SK-N-SH (cell line): ENCODE data around the gene DCBLD1. TPM values are rescaled to one million over a fixed set of nuclear protein-coding genes. Genes with fewer than 3 reads are reported as not detected.

Experiments used
- CTCF ChIA-PET: fragments of 300-600, 350-600 bp; formaldehyde crosslinking; extraction: SDS; loops from one replicate; lab custom pipeline; 2021; lab: Yijun Ruan, JAX
- POLR2A ChIA-PET: fragments of 350-600 bp; sonication (Branson Sonifier 250); formaldehyde crosslinking; extraction: SDS; loops from one replicate; lab custom pipeline; 2020; ENCODE audit warnings: antibody characterized with exemption, inconsistent platforms; lab: Yijun Ruan, JAX
- DNase-seq: peaks from one replicate; pipeline ENCODE4 v3.0.0; 2012
- H2AFZ ChIP-seq: fragments of 200-600 bp; sonication (generic); 2 replicates; pipeline ENCODE4 v1.8.1; 2016; ENCODE audit warnings: antibody characterized with exemption, mild to moderate bottlenecking, low read depth
- H3F3A ChIP-seq: fragments of 200-600 bp; sonication (generic); replicated peaks from 2 replicates; pipeline ENCODE3; 2016; ENCODE audit warnings: antibody characterized with exemption, mild to moderate bottlenecking; ENCODE audit not compliant: insufficient read depth
- H3K27ac ChIP-seq, 2 experiments: fragments of 200-500 bp in 1 of 2; fragments of 200-600 bp in 1 of 2; sonication (Bioruptor generic) in 1 of 2; sonication (generic), shearing (Covaris generic) in 1 of 2; 2 replicates each; pipeline versions ENCODE4 v1.5.1 to v1.6.1; 2014 to 2016; ENCODE audit warnings: low read depth in 2 of 2, inconsistent platforms in 1 of 2, low read length in 1 of 2, mild to moderate bottlenecking in 1 of 2, mixed read lengths in 1 of 2
- H3K27me3 ChIP-seq: fragments of 200-600 bp; sonication (generic), shearing (Covaris generic); 2 replicates; pipeline ENCODE4 v1.6.1; 2016; ENCODE audit warnings: mixed run types; ENCODE audit not compliant: insufficient read depth
- H3K36me3 ChIP-seq, 2 experiments: fragments of 200-500 bp in 1 of 2; fragments of 200-600 bp in 1 of 2; sonication (Bioruptor generic) in 1 of 2; sonication (generic) in 1 of 2; replicated peaks in 1 of 2; 2 replicates each; pipeline versions ENCODE3 to v1.5.1; 2014 to 2016; ENCODE audit warnings: low read length in 1 of 2, mild to moderate bottlenecking in 1 of 2; ENCODE audit not compliant: insufficient read depth in 2 of 2, control insufficient read depth in 1 of 2
- H3K4me1 ChIP-seq, 2 experiments: fragments of 200-500 bp in 1 of 2; fragments of 200-600 bp in 1 of 2; sonication (Bioruptor generic) in 1 of 2; sonication (generic), shearing (Covaris generic) in 1 of 2; 2 replicates each; pipeline versions ENCODE4 v1.5.1 to v1.6.1; 2014 to 2016; ENCODE audit warnings: low read depth in 1 of 2, low read length in 1 of 2, mixed run types in 1 of 2; ENCODE audit not compliant: insufficient read depth in 2 of 2, control insufficient read depth in 1 of 2
- H3K4me2 ChIP-seq: fragments of 200-600 bp; sonication (generic), shearing (Covaris generic); 2 replicates; pipeline ENCODE4 v1.6.1; 2017; ENCODE audit warnings: mixed run types
- H3K4me3 ChIP-seq, 2 experiments: fragments of 200-500 bp in 1 of 2; fragments of 200-600 bp in 1 of 2; sonication (Bioruptor generic) in 1 of 2; sonication (generic), shearing (Covaris generic) in 1 of 2; 2 replicates each; pipeline versions ENCODE4 v1.5.1 to v1.8.1; 2014 to 2016; ENCODE audit warnings: low read depth in 2 of 2, inconsistent platforms in 1 of 2, low read length in 1 of 2, mild to moderate bottlenecking in 1 of 2, mixed read lengths in 1 of 2, moderate library complexity in 1 of 2
- H3K79me2 ChIP-seq: fragments of 200-600 bp; sonication (generic); 2 replicates; pipeline ENCODE4 v1.8.1; 2017; ENCODE audit warnings: mild to moderate bottlenecking; ENCODE audit not compliant: insufficient read depth
- H3K9ac ChIP-seq: fragments of 200-600 bp; sonication (generic); 2 replicates; pipeline ENCODE4 v1.6.1; 2017; ENCODE audit warnings: mixed run types
- H3K9me2 ChIP-seq: fragments of 200-600 bp; sonication (generic); 2 replicates; pipeline ENCODE4 v1.6.1; 2017; ENCODE audit warnings: mixed run types
- H3K9me3 ChIP-seq: fragments of 200-600 bp; sonication (generic); 2 replicates; pipeline ENCODE4 v1.6.1; 2017; ENCODE audit warnings: mixed run types, mild to moderate bottlenecking, moderate library complexity
- H4K20me1 ChIP-seq: fragments of 200-600 bp; sonication (generic); 2 replicates; pipeline ENCODE4 v1.6.1; 2017; ENCODE audit warnings: mild to moderate bottlenecking, mixed run types; ENCODE audit not compliant: insufficient read depth
- ELF1 ChIP-seq: IDR thresholded peaks from 2 replicates; pipeline ENCODE4 v1.4.0; 2012
- EP300 ChIP-seq, 2 experiments: IDR thresholded peaks; 2 replicates each; pipeline versions ENCODE4 v1.4.0 to v1.6.1; 2012; ENCODE audit warnings: borderline replicate concordance in 1 of 2, low read depth in 1 of 2, low read length in 1 of 2
- EZH2phosphoT487 ChIP-seq: fragments of 200-600 bp; sonication (generic); IDR thresholded peaks from 2 replicates; pipeline ENCODE4 v1.6.1; 2017; ENCODE audit warnings: low read depth, mixed run types, mild to moderate bottlenecking, antibody characterized with exemption, moderate library complexity, borderline replicate concordance
- FOSL2 ChIP-seq: IDR thresholded peaks from 2 replicates; pipeline ENCODE4 v1.4.0; 2012; ENCODE audit warnings: low read depth, mild to moderate bottlenecking, moderate library complexity, borderline replicate concordance
- GABPA ChIP-seq: IDR thresholded peaks from 2 replicates; pipeline ENCODE4 v1.4.0; 2012; ENCODE audit warnings: low read depth, mild to moderate bottlenecking
- GATA2 ChIP-seq: sonication (generic); formaldehyde crosslinking; IDR thresholded peaks from 2 replicates; pipeline ENCODE4 v1.5.0; 2020; ENCODE audit warnings: mild to moderate bottlenecking, missing genetic modification reagents
- MXI1 ChIP-seq: IDR thresholded peaks from 2 replicates; pipeline ENCODE4 v1.6.1; 2012; ENCODE audit warnings: mild to moderate bottlenecking, low read depth, low read length, improper control_type of control experiment
- POLR2AphosphoS5 ChIP-seq: IDR thresholded peaks from 2 replicates; pipeline ENCODE4 v1.6.1; 2012; ENCODE audit warnings: low read depth, low read length
- RAD21 ChIP-seq: IDR thresholded peaks from 2 replicates; pipeline ENCODE4 v1.6.1; 2012; ENCODE audit warnings: mild to moderate bottlenecking, low read length
- RCOR1 ChIP-seq: fragments of 150-350 bp; IDR thresholded peaks from 2 replicates; pipeline ENCODE4 v1.6.1; 2017; ENCODE audit warnings: antibody characterized with exemption, low read length
- SIN3A ChIP-seq: IDR thresholded peaks from 2 replicates; pipeline ENCODE4 v1.6.1; 2012; ENCODE audit warnings: low read depth, mild to moderate bottlenecking, low read length, moderate library complexity, borderline replicate concordance
- SMC3 ChIP-seq: IDR thresholded peaks from 2 replicates; pipeline ENCODE4 v1.6.1; 2012; ENCODE audit warnings: low read depth, low read length, improper control_type of control experiment
- TCF12 ChIP-seq: IDR thresholded peaks from 2 replicates; pipeline ENCODE4 v1.4.0; 2012
- TEAD4 ChIP-seq: IDR thresholded peaks from 2 replicates; pipeline ENCODE4 v1.4.0; 2012; ENCODE audit warnings: mild to moderate bottlenecking, borderline replicate concordance; ENCODE audit not compliant: insufficient read depth
- YY1 ChIP-seq: IDR thresholded peaks from 2 replicates; pipeline ENCODE4 v1.4.0; 2012; ENCODE audit warnings: low read depth, mild to moderate bottlenecking
- WGBS: methylation state at CpG from one replicate; pipeline ENCODE4 v1.1.6; 2017; ENCODE audit warnings: low lambda C conversion rate; 5-methylcytosine and 5-hydroxymethylcytosine counted together
- polyA plus RNA-seq, 3 experiments: library from polyadenylated mRNA; depleted of rRNA; stranded (reverse); fragments of >200 nt; gene quantifications; 2 replicates each; pipeline ENCODE4 v1.2.3, GENCODE V29; 2012
- TF ChIP-seq, protein P1 (sequence below): IDR thresholded peaks from 2 replicates; pipeline ENCODE4 v1.6.1; 2012; ENCODE audit warnings: mild to moderate bottlenecking, low read depth, low read length, moderate library complexity
- TF ChIP-seq, protein P2 (sequence below): IDR thresholded peaks from 2 replicates; pipeline ENCODE4 v1.4.0; 2012; ENCODE audit warnings: low read depth
- TF ChIP-seq, protein P3 (sequence below): IDR thresholded peaks from 2 replicates; pipeline ENCODE4; 2012
- TF ChIP-seq, protein P4 (sequence below): fragments of 200-600 bp; sonication (generic); IDR thresholded peaks from 2 replicates; pipeline ENCODE4 v1.6.1; 2017; ENCODE audit warnings: antibody characterized with exemption, mild to moderate bottlenecking, moderate library complexity

Gene DCBLD1
- polyA plus RNA-seq, 1 of the 3 experiments (the other 2 are of a cell fraction): 82.2 TPM

DNA sequence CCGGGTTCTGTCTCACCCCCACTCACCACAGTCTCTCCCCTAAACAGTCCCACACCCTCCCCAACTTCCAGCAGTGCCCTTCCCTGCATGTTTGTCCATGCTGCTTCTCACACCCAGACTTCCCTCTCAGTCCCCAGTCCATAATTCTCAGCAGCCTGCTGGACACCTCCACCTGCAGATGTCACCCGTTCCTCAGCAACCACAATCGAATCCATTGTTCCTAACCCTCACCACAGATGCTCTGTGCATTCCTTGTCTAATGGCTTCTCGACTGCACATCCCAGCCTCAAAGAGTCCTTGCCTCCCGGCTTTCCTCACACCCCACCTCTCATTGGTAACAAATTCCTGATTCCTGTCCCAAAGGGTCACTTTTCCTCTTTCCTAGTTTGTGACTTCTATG, 64.2 kb downstream of the DCBLD1 start:
- peaks cover 33% of the 10 kb centered on the region for H3K79me2 ChIP-seq
- 53% methylated on average over 5 of the region's 5 CpGs for WGBS
- H3F3A ChIP-seq: peaks cover 72% of the 10 kb centered on the region
- H3K9me2 ChIP-seq: no peaks in the 10 kb centered on the region
- no peak overlapping the region for H3K4me2 ChIP-seq
- no peaks in the 10 kb centered on the region for H4K20me1 ChIP-seq
- peak overlapping the region in 1 of 2 experiments; percentile 77; a peak in 1 of 4 replicates for H3K27ac ChIP-seq
- no peak overlapping the region for H3K4me3 ChIP-seq
- H3K4me1 ChIP-seq: peaks cover 11 to 38% of the 10 kb centered on the region in 2 experiments
- no peaks in the 10 kb centered on the region for H3K9me3 ChIP-seq
- H3K36me3 ChIP-seq: peaks cover 38 to 63% of the 10 kb centered on the region in 2 experiments
- TF ChIP-seq GABPA (no peak), SMC3 (no peak), POLR2AphosphoS5 (no peak), RAD21 (peak; percentile 23; the same call in 1 of the 2 replicates), FOSL2 (no peak), ELF1 (no peak)
- TF ChIP-seq, protein P1, sequence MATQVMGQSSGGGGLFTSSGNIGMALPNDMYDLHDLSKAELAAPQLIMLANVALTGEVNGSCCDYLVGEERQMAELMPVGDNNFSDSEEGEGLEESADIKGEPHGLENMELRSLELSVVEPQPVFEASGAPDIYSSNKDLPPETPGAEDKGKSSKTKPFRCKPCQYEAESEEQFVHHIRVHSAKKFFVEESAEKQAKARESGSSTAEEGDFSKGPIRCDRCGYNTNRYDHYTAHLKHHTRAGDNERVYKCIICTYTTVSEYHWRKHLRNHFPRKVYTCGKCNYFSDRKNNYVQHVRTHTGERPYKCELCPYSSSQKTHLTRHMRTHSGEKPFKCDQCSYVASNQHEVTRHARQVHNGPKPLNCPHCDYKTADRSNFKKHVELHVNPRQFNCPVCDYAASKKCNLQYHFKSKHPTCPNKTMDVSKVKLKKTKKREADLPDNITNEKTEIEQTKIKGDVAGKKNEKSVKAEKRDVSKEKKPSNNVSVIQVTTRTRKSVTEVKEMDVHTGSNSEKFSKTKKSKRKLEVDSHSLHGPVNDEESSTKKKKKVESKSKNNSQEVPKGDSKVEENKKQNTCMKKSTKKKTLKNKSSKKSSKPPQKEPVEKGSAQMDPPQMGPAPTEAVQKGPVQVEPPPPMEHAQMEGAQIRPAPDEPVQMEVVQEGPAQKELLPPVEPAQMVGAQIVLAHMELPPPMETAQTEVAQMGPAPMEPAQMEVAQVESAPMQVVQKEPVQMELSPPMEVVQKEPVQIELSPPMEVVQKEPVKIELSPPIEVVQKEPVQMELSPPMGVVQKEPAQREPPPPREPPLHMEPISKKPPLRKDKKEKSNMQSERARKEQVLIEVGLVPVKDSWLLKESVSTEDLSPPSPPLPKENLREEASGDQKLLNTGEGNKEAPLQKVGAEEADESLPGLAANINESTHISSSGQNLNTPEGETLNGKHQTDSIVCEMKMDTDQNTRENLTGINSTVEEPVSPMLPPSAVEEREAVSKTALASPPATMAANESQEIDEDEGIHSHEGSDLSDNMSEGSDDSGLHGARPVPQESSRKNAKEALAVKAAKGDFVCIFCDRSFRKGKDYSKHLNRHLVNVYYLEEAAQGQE: no peak
- TF ChIP-seq, all 33 proteins: peak for 1
- CTCF ChIA-PET: interaction anchor here (0.9 to 3.1 kb wide), 7 partner anchors 11 to 156 kb away, joined by 3 to 14 read pairs (median 4); no protein-coding TSS in a partner anchor
- Histone ChIP-seq H2AFZ (no peak overlapping the region), H3K9ac (no peak overlapping the region), H3K27me3 (no peaks in the 10 kb centered on the region)
- DNase-seq: no peak
- POLR2A ChIA-PET: no interaction called here

DNA sequence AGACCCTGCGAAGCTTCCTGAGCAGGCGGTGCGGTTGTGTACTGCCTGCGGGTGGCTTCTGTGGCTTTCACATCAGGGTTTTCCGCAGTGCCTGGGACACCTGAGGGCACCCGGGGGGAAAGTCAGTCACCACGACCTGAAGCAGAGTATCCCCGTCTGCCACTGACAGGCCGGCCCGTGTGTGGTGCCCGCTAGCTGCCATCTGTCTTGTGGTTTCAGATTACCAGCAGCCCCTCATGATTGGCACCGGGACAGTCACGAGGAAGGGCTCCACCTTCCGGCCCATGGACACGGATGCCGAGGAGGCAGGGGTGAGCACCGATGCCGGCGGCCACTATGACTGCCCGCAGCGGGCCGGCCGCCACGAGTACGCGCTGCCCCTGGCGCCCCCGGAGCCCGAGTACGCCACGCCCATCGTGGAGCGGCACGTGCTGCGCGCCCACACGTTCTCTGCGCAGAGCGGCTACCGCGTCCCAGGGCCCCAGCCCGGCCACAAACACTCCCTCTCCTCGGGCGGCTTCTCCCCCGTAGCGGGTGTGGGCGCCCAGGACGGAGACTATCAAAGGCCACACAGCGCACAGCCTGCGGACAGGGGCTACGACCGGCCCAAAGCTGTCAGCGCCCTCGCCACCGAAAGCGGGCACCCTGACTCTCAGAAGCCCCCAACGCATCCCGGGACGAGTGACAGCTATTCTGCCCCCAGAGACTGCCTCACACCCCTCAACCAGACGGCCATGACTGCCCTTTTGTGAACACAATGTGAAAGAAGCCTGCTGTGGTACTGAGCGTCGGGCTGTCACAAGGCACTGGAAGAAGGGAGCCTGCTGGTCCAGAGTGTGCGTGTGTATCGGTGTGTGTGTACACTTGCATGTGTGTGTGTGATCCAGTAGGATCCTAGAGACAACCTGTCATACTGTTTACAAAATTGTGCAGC, 65.5 kb downstream of the DCBLD1 start:
- WGBS: 35% methylated on average over 19 of the region's 64 CpGs
- peak; percentile 80 for DNase-seq
- Histone ChIP-seq H3K9me3 (no peaks in the 10 kb centered on the region), H3K27me3 (no peaks in the 10 kb centered on the region), H3K4me3 (peak overlapping the region; percentile 2 to 40; a peak in 3 of 4 replicates), H3K79me2 (peaks cover 33% of the 10 kb centered on the region), H3K9ac (peak overlapping the region; percentile 17; the same call in 1 of the 2 replicates), H3K27ac (peak overlapping the region; percentile 62 to 77), H3K4me1 (peaks cover 11 to 38% of the 10 kb centered on the region in 2 experiments), H3K4me2 (peak overlapping the region; percentile 62), H2AFZ (no peak overlapping the region), H4K20me1 (no peaks in the 10 kb centered on the region), H3F3A (peaks cover 70% of the 10 kb centered on the region), H3K36me3 (peaks cover 31 to 51% of the 10 kb centered on the region in 2 experiments), H3K9me2 (no peaks in the 10 kb centered on the region)
- ChIA-PET CTCF (interaction anchor here (0.6 to 3.1 kb wide), 12 partner anchors 8 to 155 kb away, joined by 3 to 14 read pairs (median 4); no protein-coding TSS in a partner anchor), POLR2A (no interaction called here)
- no peak for TF ChIP-seq RCOR1
- peak; percentile 30; the same call in 1 of the 2 replicates for TF ChIP-seq TCF12
- TF ChIP-seq GATA2: no peak
- 0 out of 2 replicates have a peak, but pooled peaks have one; percentile 40 for TF ChIP-seq MXI1
- TF ChIP-seq YY1: 0 out of 2 replicates have a peak, but pooled peaks have one; percentile 26
- TF ChIP-seq SIN3A: peak; percentile 33; the same call in 1 of the 2 replicates
- no peak for TF ChIP-seq EZH2phosphoT487
- TF ChIP-seq, protein P2, sequence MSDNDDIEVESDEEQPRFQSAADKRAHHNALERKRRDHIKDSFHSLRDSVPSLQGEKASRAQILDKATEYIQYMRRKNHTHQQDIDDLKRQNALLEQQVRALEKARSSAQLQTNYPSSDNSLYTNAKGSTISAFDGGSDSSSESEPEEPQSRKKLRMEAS: peak; percentile 62
- TF ChIP-seq EP300 (IDR thresholded peaks at IDR 0.05; ENCODE audit: borderline replicate concordance in 1 of 2, low read depth in 1 of 2, low read length in 1 of 2): no peak
- TF ChIP-seq TEAD4: 0 out of 2 replicates have a peak, but pooled peaks have one; percentile 14
- TF ChIP-seq, protein P3, sequence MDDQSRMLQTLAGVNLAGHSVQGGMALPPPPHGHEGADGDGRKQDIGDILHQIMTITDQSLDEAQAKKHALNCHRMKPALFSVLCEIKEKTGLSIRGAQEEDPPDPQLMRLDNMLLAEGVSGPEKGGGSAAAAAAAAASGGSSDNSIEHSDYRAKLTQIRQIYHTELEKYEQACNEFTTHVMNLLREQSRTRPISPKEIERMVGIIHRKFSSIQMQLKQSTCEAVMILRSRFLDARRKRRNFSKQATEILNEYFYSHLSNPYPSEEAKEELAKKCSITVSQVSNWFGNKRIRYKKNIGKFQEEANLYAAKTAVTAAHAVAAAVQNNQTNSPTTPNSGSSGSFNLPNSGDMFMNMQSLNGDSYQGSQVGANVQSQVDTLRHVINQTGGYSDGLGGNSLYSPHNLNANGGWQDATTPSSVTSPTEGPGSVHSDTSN: peak; percentile 74
- TF ChIP-seq, protein P4, sequence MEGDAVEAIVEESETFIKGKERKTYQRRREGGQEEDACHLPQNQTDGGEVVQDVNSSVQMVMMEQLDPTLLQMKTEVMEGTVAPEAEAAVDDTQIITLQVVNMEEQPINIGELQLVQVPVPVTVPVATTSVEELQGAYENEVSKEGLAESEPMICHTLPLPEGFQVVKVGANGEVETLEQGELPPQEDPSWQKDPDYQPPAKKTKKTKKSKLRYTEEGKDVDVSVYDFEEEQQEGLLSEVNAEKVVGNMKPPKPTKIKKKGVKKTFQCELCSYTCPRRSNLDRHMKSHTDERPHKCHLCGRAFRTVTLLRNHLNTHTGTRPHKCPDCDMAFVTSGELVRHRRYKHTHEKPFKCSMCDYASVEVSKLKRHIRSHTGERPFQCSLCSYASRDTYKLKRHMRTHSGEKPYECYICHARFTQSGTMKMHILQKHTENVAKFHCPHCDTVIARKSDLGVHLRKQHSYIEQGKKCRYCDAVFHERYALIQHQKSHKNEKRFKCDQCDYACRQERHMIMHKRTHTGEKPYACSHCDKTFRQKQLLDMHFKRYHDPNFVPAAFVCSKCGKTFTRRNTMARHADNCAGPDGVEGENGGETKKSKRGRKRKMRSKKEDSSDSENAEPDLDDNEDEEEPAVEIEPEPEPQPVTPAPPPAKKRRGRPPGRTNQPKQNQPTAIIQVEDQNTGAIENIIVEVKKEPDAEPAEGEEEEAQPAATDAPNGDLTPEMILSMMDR: peak; percentile 21
- TF ChIP-seq SMC3: no peak
